IMR-90 (cell line): ENCODE results near the gene GPR152. TPM values are rescaled to one million over a fixed set of nuclear protein-coding genes. Genes with fewer than 3 reads are reported as not detected.

Experiments used
- ATAC-seq: fragments of 200-7000 bp; cut with Tn5 transposase; 2 replicates; pipeline ENCODE4 v1.9.1; 2020; ENCODE audit warnings: low read depth, mild to moderate bottlenecking, moderate library complexity
- BruUV-seq: library from RNA; stranded (reverse); fragments of 400-500 nt; replicated peaks from 2 replicates; lab custom pipeline; 2021; lab: Mats Ljungman, UMichigan
- CTCF ChIA-PET: fragments of 300-600 bp; formaldehyde crosslinking; extraction: SDS; loops from one replicate; lab custom pipeline; 2021; ENCODE audit warnings: antibody characterized with exemption; lab: Yijun Ruan, JAX
- POLR2A ChIA-PET: fragments of 300-600 bp; sonication (Branson Sonifier 250); formaldehyde crosslinking; loops from one replicate; lab custom pipeline; 2022; ENCODE audit warnings: antibody characterized with exemption; ENCODE audit not compliant: unreplicated experiment; lab: Charles Lee
- DNase-seq: peaks from one replicate; pipeline ENCODE4 v3.0.0; 2013
- H2AFZ ChIP-seq: replicated peaks from 2 replicates; pipeline ENCODE3; 2013; ENCODE audit warnings: low read length, mild to moderate bottlenecking; ENCODE audit not compliant: poor library complexity
- H2AK5ac ChIP-seq: 2 replicates; pipeline ENCODE4 v1.6.1; 2013; ENCODE audit warnings: low read depth, low read length, inconsistent platforms
- H2AK9ac ChIP-seq: replicated peaks from 2 replicates; pipeline ENCODE3; 2013; ENCODE audit warnings: mild to moderate bottlenecking, low read depth, low read length, moderate library complexity; ENCODE audit not compliant: poor library complexity
- H2BK120ac ChIP-seq: 2 replicates; pipeline ENCODE4 v1.6.1; 2013; ENCODE audit warnings: low read depth, low read length, inconsistent platforms
- H2BK15ac ChIP-seq: 3 replicates; pipeline ENCODE4 v1.6.1; 2013; ENCODE audit warnings: low read depth, low read length, inconsistent platforms
- H2BK20ac ChIP-seq: 2 replicates; pipeline ENCODE4 v1.6.1; 2013; ENCODE audit warnings: low read depth, mild to moderate bottlenecking, inconsistent platforms, low read length, moderate library complexity
- H2BK5ac ChIP-seq: 2 replicates; pipeline ENCODE4 v1.6.1; 2013; ENCODE audit warnings: mild to moderate bottlenecking, low read depth, low read length, inconsistent platforms; ENCODE audit not compliant: poor library complexity, severe bottlenecking
- H3K14ac ChIP-seq: replicated peaks from 2 replicates; pipeline ENCODE4 v1.6.1; 2013; ENCODE audit warnings: low read depth, low read length, inconsistent platforms
- H3K18ac ChIP-seq: 2 replicates; pipeline ENCODE4 v1.6.1; 2013; ENCODE audit warnings: low read depth, low read length, control low read depth
- H3K23ac ChIP-seq: 2 replicates; pipeline ENCODE4 v1.6.1; 2013; ENCODE audit warnings: low read depth, low read length, inconsistent platforms
- H3K27ac ChIP-seq: 2 replicates; pipeline ENCODE4 v1.5.1; 2013; ENCODE audit warnings: mild to moderate bottlenecking, control low read depth, low read length; ENCODE audit not compliant: insufficient read depth
- H3K27me3 ChIP-seq: 2 replicates; pipeline ENCODE4 v1.6.1; 2013; ENCODE audit warnings: low read length; ENCODE audit not compliant: control insufficient read depth, insufficient read depth
- H3K36me3 ChIP-seq: 2 replicates; pipeline ENCODE4 v1.6.1; 2013; ENCODE audit warnings: low read length, mixed read lengths; ENCODE audit not compliant: control insufficient read depth, insufficient read depth
- H3K4ac ChIP-seq: 2 replicates; pipeline ENCODE4 v1.6.1; 2013; ENCODE audit warnings: low read depth, low read length, inconsistent platforms
- H3K4me1 ChIP-seq: 2 replicates; pipeline ENCODE4 v1.6.1; 2013; ENCODE audit warnings: low read length, mixed read lengths; ENCODE audit not compliant: control insufficient read depth, insufficient read depth
- H3K4me2 ChIP-seq: 2 replicates; pipeline ENCODE4 v1.6.1; 2013; ENCODE audit warnings: low read depth, mild to moderate bottlenecking, control low read depth, low read length, moderate library complexity
- H3K4me3 ChIP-seq: 2 replicates; pipeline ENCODE4 v1.5.1; 2013; ENCODE audit warnings: low read depth, mild to moderate bottlenecking, control low read depth, low read length, moderate library complexity; ENCODE audit not compliant: insufficient read depth
- H3K56ac ChIP-seq: 2 replicates; pipeline ENCODE4 v1.6.1; 2013; ENCODE audit warnings: low read length, inconsistent platforms; ENCODE audit not compliant: insufficient read depth; ENCODE audit errors: extremely low read depth
- H3K79me1 ChIP-seq, 2 experiments: 2 replicates each; pipeline ENCODE4 v1.6.1; 2013; ENCODE audit warnings: low read length in 2 of 2, inconsistent platforms in 1 of 2, low read depth in 1 of 2
- H3K9ac ChIP-seq: 2 replicates; pipeline ENCODE4 v1.6.1; 2013; ENCODE audit warnings: low read depth, low read length, control low read depth
- H3K9me1 ChIP-seq: 2 replicates; pipeline ENCODE4 v1.6.1; 2013; ENCODE audit warnings: low read length, inconsistent platforms; ENCODE audit not compliant: insufficient read depth
- H3K9me3 ChIP-seq: 2 replicates; pipeline ENCODE4 v1.6.1; 2013; ENCODE audit warnings: low read length; ENCODE audit not compliant: control insufficient read depth, insufficient read depth
- H4K20me1 ChIP-seq: 2 replicates; pipeline ENCODE4 v1.6.1; 2013; ENCODE audit warnings: low read length, inconsistent platforms; ENCODE audit not compliant: insufficient read depth
- H4K5ac ChIP-seq: 2 replicates; pipeline ENCODE4 v1.6.1; 2013; ENCODE audit warnings: mild to moderate bottlenecking, low read depth, low read length, control low read depth
- H4K8ac ChIP-seq, 2 experiments: 2 replicates each; pipeline ENCODE4 v1.6.1; 2013; ENCODE audit warnings: low read depth in 2 of 2, low read length in 2 of 2, control low read depth in 1 of 2, inconsistent platforms in 1 of 2
- H4K91ac ChIP-seq: 2 replicates; pipeline ENCODE4 v1.6.1; 2013; ENCODE audit warnings: low read depth, low read length, inconsistent platforms; ENCODE audit not compliant: insufficient read depth
- BHLHE40 ChIP-seq: fragments of 150-350 bp; IDR thresholded peaks from 2 replicates; pipeline ENCODE4 v1.6.1; 2016; ENCODE audit warnings: mild to moderate bottlenecking, low read depth, low read length
- CEBPB ChIP-seq: IDR thresholded peaks from 2 replicates; pipeline ENCODE4 v1.6.1; 2012; ENCODE audit warnings: low read depth, low read length, improper control_type of control experiment
- CHD1 ChIP-seq: IDR thresholded peaks from 2 replicates; pipeline ENCODE4 v1.6.1; 2012; ENCODE audit warnings: low read depth, low read length, improper control_type of control experiment
- CTCF ChIP-seq: conservative IDR thresholded peaks from 2 replicates; pipeline ENCODE4 v1.5.1; 2012; ENCODE audit warnings: mild to moderate bottlenecking, low read depth, low read length, improper control_type of control experiment
- FOS ChIP-seq: fragments of 150-350 bp; IDR thresholded peaks from 2 replicates; pipeline ENCODE4 v1.6.1; 2016; ENCODE audit warnings: low read depth, low read length
- MAFK ChIP-seq: IDR thresholded peaks from 2 replicates; pipeline ENCODE4 v1.6.1; 2012; ENCODE audit warnings: low read depth, low read length, improper control_type of control experiment
- MXI1 ChIP-seq: IDR thresholded peaks from 2 replicates; pipeline ENCODE4 v1.6.1; 2012; ENCODE audit warnings: low read depth, mild to moderate bottlenecking, low read length, moderate library complexity, borderline replicate concordance
- NFE2L2 ChIP-seq: fragments of 150-350 bp; IDR thresholded peaks from 2 replicates; pipeline ENCODE4 v1.6.1; 2016; ENCODE audit warnings: low read depth, mild to moderate bottlenecking, low read length
- RAD21 ChIP-seq: IDR thresholded peaks from 2 replicates; pipeline ENCODE4 v1.6.1; 2012; ENCODE audit warnings: low read length, improper control_type of control experiment
- RCOR1 ChIP-seq: IDR thresholded peaks from 2 replicates; pipeline ENCODE4 v1.6.1; 2012; ENCODE audit warnings: mild to moderate bottlenecking, low read length, improper control_type of control experiment; ENCODE audit not compliant: insufficient replicate concordance
- RFX5 ChIP-seq: IDR thresholded peaks from 2 replicates; pipeline ENCODE4 v1.8.0; 2012; ENCODE audit warnings: low read depth, mild to moderate bottlenecking, low read length, moderate library complexity
- SMC3 ChIP-seq: fragments of 150-350 bp; IDR thresholded peaks from 2 replicates; pipeline ENCODE4 v1.6.1; 2016; ENCODE audit warnings: low read depth, mild to moderate bottlenecking, antibody characterized with exemption, low read length, moderate library complexity
- USF2 ChIP-seq: fragments of 150-350 bp; IDR thresholded peaks from 2 replicates; pipeline ENCODE4 v1.6.1; 2017; ENCODE audit warnings: mild to moderate bottlenecking, antibody characterized with exemption, low read length, low read depth
- WGBS, 2 experiments: methylation state at CpG; one replicate each; pipeline versions ENCODE4 v1.1.5 to v1.1.7; 2013; ENCODE audit warnings: missing lambda C conversion rate in 2 of 2; ENCODE audit not compliant: insufficient read length in 1 of 2; ENCODE audit errors: extremely low coverage in 2 of 2; 5-methylcytosine and 5-hydroxymethylcytosine counted together
- dilution Hi-C: fragments of 300-500 bp; cut with HindIII; formaldehyde crosslinking; loops from one replicate; pipeline ENCODE4 v1.14.3; 2018; ENCODE audit warnings: low sequenced_read_pairs; ENCODE audit not compliant: unreplicated experiment
- in situ Hi-C: fragments of 300-500 bp; cut with MboI; formaldehyde crosslinking; loops from 3 replicates; pipeline ENCODE4 v1.14.3; 2019; ENCODE audit warnings: low sequenced_read_pairs, inconsistent platforms, mixed read lengths
- intact Hi-C: fragments of 100-400 bp; cut with micrococcal nuclease; formaldehyde crosslinking; loops from 2 replicates; pipeline ENCODE4 v1.10.0; 2022
- polyA plus RNA-seq, 3 experiments: library from polyadenylated mRNA; depleted of rRNA; stranded (reverse); fragments of >200 nt; gene quantifications; 2 replicates each; pipeline ENCODE4 v1.2.3, GENCODE V29; 2012; ENCODE audit warnings: low replicate concordance in 1 of 3
- total RNA-seq: library from RNA; depleted of rRNA; stranded (reverse); fragments of >200 nt; gene quantifications from 2 replicates; pipeline ENCODE4 v1.2.3, GENCODE V29; 2012

GPR152 gene
- total and polyA plus RNA-seq, 2 of the 4 experiments (the other 2 are of a cell fraction): not detected

GRCh38 chr11:67435031-67435726 is 17.4 kb downstream of the GPR152 start:
- CTCF ChIA-PET: no interaction called here
- H3K14ac ChIP-seq: no peak overlapping the region

More at GRCh38 chr11:67435031-67435726, 17.4 kb downstream of the GPR152 start:
- H3K23ac ChIP-seq: no peak overlapping the region
- no peak overlapping the region for H3K4ac ChIP-seq
- ATAC-seq (no peak), DNase-seq (no peak)
- 68% methylated on average over 5 of the region's 26 CpGs; no CpG with 5 or more reads in 1 of the 2 experiments for WGBS, 2 experiments
- no peaks in the 10 kb centered on the region; the same call in none of the 2 replicates for H4K20me1 ChIP-seq
- no peak overlapping the region for H2AFZ ChIP-seq
- H3K36me3 ChIP-seq: peaks cover 52% of the 10 kb centered on the region
- H3K79me1 ChIP-seq: peaks cover 0 to 5% of the 10 kb centered on the region in 2 experiments; a peak in 1 of 4 replicates
- in situ Hi-C loops (no loop called here), dilution Hi-C loops (no loop called here), intact Hi-C loops (no loop called here)
- H3K4me1 ChIP-seq: no peaks in the 10 kb centered on the region
- no peak overlapping the region for H2BK120ac ChIP-seq
- no peaks in the 10 kb centered on the region for H3K27me3 ChIP-seq
- no peak overlapping the region for H3K4me3 ChIP-seq
- no peak overlapping the region for H3K18ac ChIP-seq
- H3K4me2 ChIP-seq: no peak overlapping the region
- TF ChIP-seq RCOR1: no peak
- TF ChIP-seq FOS: no peak
- TF ChIP-seq CHD1: no peak
- no peak for TF ChIP-seq MAFK
- no peak for TF ChIP-seq SMC3
- no peak for TF ChIP-seq RAD21
- TF ChIP-seq CTCF: no peak
- TF ChIP-seq USF2: no peak
- TF ChIP-seq CEBPB: no peak
- TF ChIP-seq RFX5: no peak
- no peak for TF ChIP-seq MXI1
- TF ChIP-seq NFE2L2: no peak
- no peak for TF ChIP-seq BHLHE40
- H3K56ac ChIP-seq: no peak overlapping the region
- no peak overlapping the region for H4K91ac ChIP-seq
- no peak overlapping the region for H4K8ac ChIP-seq
- H3K9me1 ChIP-seq: no peaks in the 10 kb centered on the region
- no TSS peak for BruUV-seq
- H2BK5ac ChIP-seq: no peak overlapping the region
- H2AK5ac ChIP-seq: no peak overlapping the region
- H2AK9ac ChIP-seq: no peak overlapping the region
- no peak overlapping the region for H2BK20ac ChIP-seq
- H3K9ac ChIP-seq: no peak overlapping the region
- H4K5ac ChIP-seq: no peak overlapping the region
- no peak overlapping the region for H3K27ac ChIP-seq
- POLR2A ChIA-PET: no interaction called here
- no peaks in the 10 kb centered on the region for H3K9me3 ChIP-seq
- no peak overlapping the region for H2BK15ac ChIP-seq
